Erythroblast (primary cell): ENCODE measurements around the gene E2F4.

ENCODE experiments used
- GATA1 ChIP-seq: IDR thresholded peaks from 2 replicates; pipeline ENCODE4 v1.6.1; 2011; ENCODE audit warnings: low read depth, mild to moderate bottlenecking, control low read depth, low read length, moderate library complexity
- POLR2A ChIP-seq: IDR thresholded peaks from 2 replicates; pipeline ENCODE4 v1.6.1; 2011; ENCODE audit warnings: mild to moderate bottlenecking, low read length

GRCh38 chr16:67194260-67194659 lies 2.3 kb downstream of the E2F4 start:
- TF ChIP-seq POLR2A (peak; percentile 85), GATA1 (no peak)
